SK-N-SH (cell line): ENCODE measurements around the gene PCNX3.

Source experiments
- EZH2phosphoT487 ChIP-seq: fragments of 200-600 bp; sonication (generic); IDR thresholded peaks from 2 replicates; pipeline ENCODE4 v1.6.1; 2017; ENCODE audit warnings: low read depth, mixed run types, mild to moderate bottlenecking, antibody characterized with exemption, moderate library complexity, borderline replicate concordance
- FOXM1 ChIP-seq: IDR thresholded peaks from 2 replicates; pipeline ENCODE4 v1.4.0; 2012; ENCODE audit warnings: low read depth, mild to moderate bottlenecking
- GABPA ChIP-seq: IDR thresholded peaks from 2 replicates; pipeline ENCODE4 v1.4.0; 2012; ENCODE audit warnings: low read depth, mild to moderate bottlenecking
- POLR2AphosphoS5 ChIP-seq: IDR thresholded peaks from 2 replicates; pipeline ENCODE4 v1.6.1; 2012; ENCODE audit warnings: low read depth, low read length
- SIN3A ChIP-seq: IDR thresholded peaks from 2 replicates; pipeline ENCODE4 v1.6.1; 2012; ENCODE audit warnings: low read depth, mild to moderate bottlenecking, low read length, moderate library complexity, borderline replicate concordance
- TF ChIP-seq, protein P1 (sequence below): fragments of 200-600 bp; sonication (generic); IDR thresholded peaks from 2 replicates; pipeline ENCODE4 v1.6.1; 2017; ENCODE audit warnings: antibody characterized with exemption, mild to moderate bottlenecking, moderate library complexity
- TF ChIP-seq, protein P2 (sequence below): IDR thresholded peaks from 2 replicates; pipeline ENCODE4 v1.6.1; 2012; ENCODE audit warnings: mild to moderate bottlenecking, low read depth, low read length, moderate library complexity

DNA sequence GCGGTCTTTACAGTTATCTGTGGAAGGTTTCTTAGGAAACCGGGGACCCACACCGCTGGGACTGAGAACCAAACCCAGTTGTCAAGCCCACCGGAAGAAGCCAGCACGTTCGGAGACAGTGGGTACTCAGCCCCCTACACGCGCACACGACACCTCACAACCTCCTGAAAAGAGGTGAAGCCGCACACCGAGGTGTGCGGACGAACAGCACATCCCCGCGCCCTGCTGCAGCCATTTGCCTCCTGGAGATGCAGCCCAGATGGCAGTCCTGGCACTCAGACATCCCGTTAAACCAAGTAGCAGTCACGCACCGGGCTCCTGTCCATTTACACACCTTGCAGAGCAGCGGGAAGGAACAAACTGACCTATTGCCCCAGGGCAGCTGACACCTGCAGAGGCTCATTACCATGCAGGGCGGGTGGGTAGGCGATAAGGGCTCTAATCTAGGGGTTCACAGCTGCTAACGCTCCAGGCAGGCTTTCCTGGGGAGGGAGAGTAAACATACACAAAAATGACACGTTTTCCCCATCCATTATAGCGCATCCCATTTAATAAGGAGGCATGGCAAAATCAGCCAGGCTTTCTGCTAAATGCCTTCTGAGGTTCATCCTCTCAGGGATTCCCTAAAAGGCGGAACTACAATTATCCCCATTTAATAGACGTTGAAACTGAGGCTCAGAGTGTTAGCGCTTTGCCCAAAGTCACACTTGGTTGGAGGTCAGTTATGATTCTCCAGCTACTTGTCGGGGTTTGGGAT, 40.6 kb upstream of the PCNX3 start:
- TF ChIP-seq, protein P1, sequence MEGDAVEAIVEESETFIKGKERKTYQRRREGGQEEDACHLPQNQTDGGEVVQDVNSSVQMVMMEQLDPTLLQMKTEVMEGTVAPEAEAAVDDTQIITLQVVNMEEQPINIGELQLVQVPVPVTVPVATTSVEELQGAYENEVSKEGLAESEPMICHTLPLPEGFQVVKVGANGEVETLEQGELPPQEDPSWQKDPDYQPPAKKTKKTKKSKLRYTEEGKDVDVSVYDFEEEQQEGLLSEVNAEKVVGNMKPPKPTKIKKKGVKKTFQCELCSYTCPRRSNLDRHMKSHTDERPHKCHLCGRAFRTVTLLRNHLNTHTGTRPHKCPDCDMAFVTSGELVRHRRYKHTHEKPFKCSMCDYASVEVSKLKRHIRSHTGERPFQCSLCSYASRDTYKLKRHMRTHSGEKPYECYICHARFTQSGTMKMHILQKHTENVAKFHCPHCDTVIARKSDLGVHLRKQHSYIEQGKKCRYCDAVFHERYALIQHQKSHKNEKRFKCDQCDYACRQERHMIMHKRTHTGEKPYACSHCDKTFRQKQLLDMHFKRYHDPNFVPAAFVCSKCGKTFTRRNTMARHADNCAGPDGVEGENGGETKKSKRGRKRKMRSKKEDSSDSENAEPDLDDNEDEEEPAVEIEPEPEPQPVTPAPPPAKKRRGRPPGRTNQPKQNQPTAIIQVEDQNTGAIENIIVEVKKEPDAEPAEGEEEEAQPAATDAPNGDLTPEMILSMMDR = no peak
- TF ChIP-seq EZH2phosphoT487 (no peak), SIN3A (no peak), POLR2AphosphoS5 (no peak; the same call in 1 of the 2 replicates), FOXM1 (no peak), GABPA (no peak)
- TF ChIP-seq, protein P2, sequence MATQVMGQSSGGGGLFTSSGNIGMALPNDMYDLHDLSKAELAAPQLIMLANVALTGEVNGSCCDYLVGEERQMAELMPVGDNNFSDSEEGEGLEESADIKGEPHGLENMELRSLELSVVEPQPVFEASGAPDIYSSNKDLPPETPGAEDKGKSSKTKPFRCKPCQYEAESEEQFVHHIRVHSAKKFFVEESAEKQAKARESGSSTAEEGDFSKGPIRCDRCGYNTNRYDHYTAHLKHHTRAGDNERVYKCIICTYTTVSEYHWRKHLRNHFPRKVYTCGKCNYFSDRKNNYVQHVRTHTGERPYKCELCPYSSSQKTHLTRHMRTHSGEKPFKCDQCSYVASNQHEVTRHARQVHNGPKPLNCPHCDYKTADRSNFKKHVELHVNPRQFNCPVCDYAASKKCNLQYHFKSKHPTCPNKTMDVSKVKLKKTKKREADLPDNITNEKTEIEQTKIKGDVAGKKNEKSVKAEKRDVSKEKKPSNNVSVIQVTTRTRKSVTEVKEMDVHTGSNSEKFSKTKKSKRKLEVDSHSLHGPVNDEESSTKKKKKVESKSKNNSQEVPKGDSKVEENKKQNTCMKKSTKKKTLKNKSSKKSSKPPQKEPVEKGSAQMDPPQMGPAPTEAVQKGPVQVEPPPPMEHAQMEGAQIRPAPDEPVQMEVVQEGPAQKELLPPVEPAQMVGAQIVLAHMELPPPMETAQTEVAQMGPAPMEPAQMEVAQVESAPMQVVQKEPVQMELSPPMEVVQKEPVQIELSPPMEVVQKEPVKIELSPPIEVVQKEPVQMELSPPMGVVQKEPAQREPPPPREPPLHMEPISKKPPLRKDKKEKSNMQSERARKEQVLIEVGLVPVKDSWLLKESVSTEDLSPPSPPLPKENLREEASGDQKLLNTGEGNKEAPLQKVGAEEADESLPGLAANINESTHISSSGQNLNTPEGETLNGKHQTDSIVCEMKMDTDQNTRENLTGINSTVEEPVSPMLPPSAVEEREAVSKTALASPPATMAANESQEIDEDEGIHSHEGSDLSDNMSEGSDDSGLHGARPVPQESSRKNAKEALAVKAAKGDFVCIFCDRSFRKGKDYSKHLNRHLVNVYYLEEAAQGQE = no peak
